HG03460 (cell line): ENCODE results near the gene ADH7.
"Not testable (repeated sequence)": the region's sequence is repeated elsewhere in the genome, so short reads cannot be mapped to it uniquely, and the experiment has no call there.

Source experiments
- ATAC-seq: cut with Tn5 transposase; IDR thresholded peaks from one replicate; pipeline ENCODE4 v1.9.1; 2021; ENCODE audit not compliant: unreplicated experiment

ADH7 gene

GRCh38 chr4:99382745-99383360, 52.3 kb downstream of the ADH7 start:
- no peak for ATAC-seq

- no peak for ATAC-seq
Observed at GRCh38 chr4:99381588-99382175, 53.5 kb downstream of the ADH7 start.

GRCh38 chr4:99379571-99379970, 55.6 kb downstream of the ADH7 start:
- no peak for ATAC-seq

- no peak for ATAC-seq
Observed at GRCh38 chr4:99378876-99379275, 56.3 kb downstream of the ADH7 start.

- ATAC-seq = not testable (repeated sequence)
Observed at GRCh38 chr4:99377341-99377740, 57.8 kb downstream of the ADH7 start.

GRCh38 chr4:99372464-99372863, 62.7 kb downstream of the ADH7 start:
- ATAC-seq = not testable (repeated sequence)

- not testable (repeated sequence) for ATAC-seq
Observed at GRCh38 chr4:99367817-99368216, 67.3 kb downstream of the ADH7 start.

GRCh38 chr4:99366491-99366890, 68.7 kb downstream of the ADH7 start:
- ATAC-seq = no peak

GRCh38 chr4:99362768-99363167, 72.4 kb downstream of the ADH7 start:
- ATAC-seq = no peak
